Mononuclear cell (primary cell): Measurements from ENCODE around the gene CACNA1G. TPM values are rescaled to one million over a fixed set of nuclear protein-coding genes. Genes with fewer than 3 reads are reported as not detected.

ENCODE experiments used
- H3K27me3 ChIP-seq: 2 replicates; pipeline ENCODE4 v1.6.0; 2011; ENCODE audit warnings: low read length, control low read depth; ENCODE audit not compliant: insufficient read depth
- H3K4me1 ChIP-seq: 2 replicates; pipeline ENCODE4 v1.5.1; 2011; ENCODE audit warnings: mild to moderate bottlenecking, low read length, control low read depth; ENCODE audit not compliant: insufficient read depth
- H3K4me3 ChIP-seq: 2 replicates; pipeline ENCODE4 v1.5.1; 2011; ENCODE audit warnings: mild to moderate bottlenecking, low read length, moderate library complexity
- H3K9me3 ChIP-seq: 2 replicates; pipeline ENCODE4 v1.5.1; 2011; ENCODE audit warnings: low read depth, mild to moderate bottlenecking, control low read depth, low read length
- total RNA-seq: library from RNA; depleted of rRNA; stranded (reverse); fragments of >200 nt; gene quantifications from one replicate; pipeline ENCODE4 v1.2.3, GENCODE V29; 2012

CACNA1G gene
- total RNA-seq, 1 donor = under 0.01 TPM

DNA sequence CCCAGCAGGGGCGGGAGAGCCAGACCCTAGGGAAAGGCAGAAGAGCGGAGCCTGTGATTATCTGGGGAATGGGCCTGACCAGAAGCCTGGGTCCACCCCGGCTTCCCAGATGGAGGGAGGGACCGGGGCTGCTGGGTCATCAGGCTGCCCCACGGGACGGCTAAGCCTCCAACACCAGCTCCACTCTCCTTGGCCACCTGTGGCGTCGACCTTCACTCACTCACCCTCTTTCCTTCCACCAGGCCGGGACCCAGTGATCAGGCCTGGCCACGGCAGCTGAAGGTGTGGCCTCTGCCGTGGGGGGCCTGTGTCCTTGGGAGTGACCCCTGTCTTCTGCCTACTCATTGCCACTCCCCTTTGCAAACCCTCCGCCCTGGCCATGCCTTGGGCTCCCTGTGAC lies 51.8 kb downstream of the CACNA1G start:
- Histone ChIP-seq H3K27me3 (no peaks in the 10 kb centered on the region), H3K9me3 (no peaks in the 10 kb centered on the region), H3K4me3 (no peak overlapping the region), H3K4me1 (no peaks in the 10 kb centered on the region)

GRCh38 chr17:50613007-50613992 lies 52.8 kb downstream of the CACNA1G start:
- H3K27me3 ChIP-seq = no peaks in the 10 kb centered on the region
- peaks cover under 1% of the 10 kb centered on the region for H3K4me1 ChIP-seq
- no peak overlapping the region for H3K4me3 ChIP-seq
- no peaks in the 10 kb centered on the region for H3K9me3 ChIP-seq

GRCh38 chr17:50614471-50615051 lies 54.0 kb downstream of the CACNA1G start:
- Histone ChIP-seq H3K4me1 (peaks cover 13% of the 10 kb centered on the region), H3K27me3 (no peaks in the 10 kb centered on the region), H3K4me3 (no peak overlapping the region), H3K9me3 (no peaks in the 10 kb centered on the region)

DNA sequence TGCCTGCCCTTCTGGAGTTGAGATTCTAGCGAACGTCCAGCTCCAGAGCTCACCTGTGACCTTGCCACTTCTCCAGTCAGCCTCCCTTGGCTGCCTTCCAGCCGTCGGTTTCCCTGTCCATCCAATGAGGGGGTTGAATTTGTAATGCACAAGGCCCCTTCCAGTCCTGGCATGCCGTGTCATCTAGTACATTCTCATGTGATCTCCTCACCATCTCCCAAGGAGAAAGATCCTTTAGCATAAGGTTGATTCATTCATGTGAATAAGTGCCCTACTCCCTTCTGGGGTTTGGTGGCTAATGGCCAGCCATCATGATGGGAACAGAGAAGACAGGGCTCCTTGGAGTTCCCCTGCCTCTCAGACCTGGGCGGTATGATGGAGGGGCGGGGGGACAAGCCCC lies 55.3 kb downstream of the CACNA1G start:
- Histone ChIP-seq H3K27me3 (no peaks in the 10 kb centered on the region), H3K9me3 (no peaks in the 10 kb centered on the region), H3K4me3 (no peak overlapping the region), H3K4me1 (peaks cover 16% of the 10 kb centered on the region)

- Histone ChIP-seq H3K4me1 (peaks cover 22% of the 10 kb centered on the region), H3K4me3 (no peak overlapping the region), H3K27me3 (no peaks in the 10 kb centered on the region), H3K9me3 (no peaks in the 10 kb centered on the region)
Observed at GRCh38 chr17:50618300-50618699, 57.8 kb downstream of the CACNA1G start.

GRCh38 chr17:50618941-50619340 lies 58.4 kb downstream of the CACNA1G start:
- Histone ChIP-seq H3K4me3 (no peak overlapping the region), H3K9me3 (no peaks in the 10 kb centered on the region), H3K27me3 (no peaks in the 10 kb centered on the region), H3K4me1 (peaks cover 22% of the 10 kb centered on the region)

DNA sequence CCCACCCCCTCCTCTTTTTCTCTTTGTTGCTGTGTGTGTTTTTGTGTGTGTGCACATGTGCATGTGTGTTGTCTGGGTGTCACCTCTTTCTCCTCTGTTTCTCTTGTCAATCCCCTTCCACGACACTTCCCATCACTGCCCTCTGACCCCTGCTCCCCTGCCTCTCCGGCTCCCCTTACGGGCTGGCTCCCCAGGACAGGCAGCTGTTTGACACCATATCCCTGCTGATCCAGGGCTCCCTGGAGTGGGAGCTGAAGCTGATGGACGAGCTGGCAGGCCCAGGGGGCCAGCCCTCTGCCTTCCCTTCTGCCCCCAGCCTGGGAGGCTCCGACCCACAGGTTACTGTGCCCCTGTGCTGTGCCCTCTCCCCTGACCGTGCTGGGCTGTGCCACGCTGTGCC lies 59.0 kb downstream of the CACNA1G start:
- Histone ChIP-seq H3K4me3 (no peak overlapping the region), H3K4me1 (peaks cover 22% of the 10 kb centered on the region), H3K9me3 (no peaks in the 10 kb centered on the region), H3K27me3 (no peaks in the 10 kb centered on the region)

DNA sequence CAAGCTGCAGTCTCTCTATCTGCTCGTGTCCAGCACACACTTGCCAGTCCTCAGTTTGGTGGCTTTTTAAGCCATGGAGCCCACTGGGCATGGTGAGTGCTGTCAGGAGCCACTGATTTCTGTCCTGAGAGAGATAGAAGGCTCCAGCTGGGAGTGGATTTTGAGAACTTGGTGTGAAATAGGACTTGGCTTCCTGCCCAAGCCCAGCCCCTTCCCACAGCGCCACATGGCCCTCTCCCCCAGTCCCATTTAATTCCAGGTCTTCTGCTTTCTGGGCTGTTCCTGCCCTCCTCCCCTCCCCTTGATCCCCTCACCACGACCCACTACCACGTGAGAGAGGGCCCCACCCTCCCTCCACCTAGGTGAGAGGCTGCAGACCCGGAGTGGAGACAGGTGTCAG lies 59.7 kb downstream of the CACNA1G start:
- Histone ChIP-seq H3K4me1 (peaks cover 22% of the 10 kb centered on the region), H3K9me3 (no peaks in the 10 kb centered on the region), H3K4me3 (no peak overlapping the region), H3K27me3 (no peaks in the 10 kb centered on the region)

DNA sequence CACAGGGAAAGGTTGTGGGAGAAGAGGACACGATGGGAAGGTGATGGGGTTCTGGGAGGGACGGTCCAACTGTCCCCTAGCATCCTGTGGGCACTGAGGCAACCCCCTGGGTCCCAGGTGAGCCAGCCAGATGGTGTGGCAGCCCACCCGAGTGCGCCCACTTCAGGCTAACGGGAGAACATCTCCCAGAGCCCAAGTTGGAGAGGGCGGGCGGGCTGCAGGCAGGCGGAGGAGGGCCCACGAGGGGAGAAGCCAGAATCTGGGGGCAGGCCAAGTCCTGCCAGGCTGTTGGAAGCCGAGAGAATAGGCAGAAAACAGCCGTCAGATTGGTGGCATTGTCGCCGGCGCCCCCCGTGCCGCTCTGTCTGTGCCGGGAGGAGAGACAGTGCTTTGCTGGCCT lies 60.3 kb downstream of the CACNA1G start:
- no peaks in the 10 kb centered on the region for H3K27me3 ChIP-seq
- H3K4me3 ChIP-seq = no peak overlapping the region
- no peaks in the 10 kb centered on the region for H3K9me3 ChIP-seq
- peaks cover 22% of the 10 kb centered on the region for H3K4me1 ChIP-seq

DNA sequence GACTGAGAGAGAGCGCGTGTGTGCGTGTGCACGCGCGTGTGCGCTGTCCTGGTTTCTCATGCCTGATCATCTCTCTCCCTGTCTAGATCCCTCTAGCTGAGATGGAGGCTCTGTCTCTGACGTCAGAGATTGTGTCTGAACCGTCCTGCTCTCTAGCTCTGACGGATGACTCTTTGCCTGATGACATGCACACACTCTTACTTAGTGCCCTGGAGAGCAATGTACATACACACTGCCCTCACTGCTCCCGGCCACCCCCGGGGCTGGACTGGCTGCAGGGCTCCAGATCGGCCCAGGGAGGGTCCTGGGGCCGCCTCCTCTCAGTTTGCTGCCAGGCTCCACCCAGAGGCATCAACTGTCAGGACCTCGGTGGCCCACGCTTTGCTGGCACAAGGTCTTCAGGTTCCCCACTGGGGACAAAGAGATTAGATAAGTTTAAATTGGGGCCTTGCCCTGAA lies 61.1 kb downstream of the CACNA1G start:
- Histone ChIP-seq H3K27me3 (no peaks in the 10 kb centered on the region), H3K9me3 (no peaks in the 10 kb centered on the region), H3K4me1 (peaks cover 22% of the 10 kb centered on the region), H3K4me3 (no peak overlapping the region)

GRCh38 chr17:50624321-50624934 lies 63.9 kb downstream of the CACNA1G start:
- H3K27me3 ChIP-seq = peaks cover 6% of the 10 kb centered on the region
- H3K9me3 ChIP-seq = no peaks in the 10 kb centered on the region
- peaks cover 11% of the 10 kb centered on the region for H3K4me1 ChIP-seq
- no peak overlapping the region for H3K4me3 ChIP-seq

DNA sequence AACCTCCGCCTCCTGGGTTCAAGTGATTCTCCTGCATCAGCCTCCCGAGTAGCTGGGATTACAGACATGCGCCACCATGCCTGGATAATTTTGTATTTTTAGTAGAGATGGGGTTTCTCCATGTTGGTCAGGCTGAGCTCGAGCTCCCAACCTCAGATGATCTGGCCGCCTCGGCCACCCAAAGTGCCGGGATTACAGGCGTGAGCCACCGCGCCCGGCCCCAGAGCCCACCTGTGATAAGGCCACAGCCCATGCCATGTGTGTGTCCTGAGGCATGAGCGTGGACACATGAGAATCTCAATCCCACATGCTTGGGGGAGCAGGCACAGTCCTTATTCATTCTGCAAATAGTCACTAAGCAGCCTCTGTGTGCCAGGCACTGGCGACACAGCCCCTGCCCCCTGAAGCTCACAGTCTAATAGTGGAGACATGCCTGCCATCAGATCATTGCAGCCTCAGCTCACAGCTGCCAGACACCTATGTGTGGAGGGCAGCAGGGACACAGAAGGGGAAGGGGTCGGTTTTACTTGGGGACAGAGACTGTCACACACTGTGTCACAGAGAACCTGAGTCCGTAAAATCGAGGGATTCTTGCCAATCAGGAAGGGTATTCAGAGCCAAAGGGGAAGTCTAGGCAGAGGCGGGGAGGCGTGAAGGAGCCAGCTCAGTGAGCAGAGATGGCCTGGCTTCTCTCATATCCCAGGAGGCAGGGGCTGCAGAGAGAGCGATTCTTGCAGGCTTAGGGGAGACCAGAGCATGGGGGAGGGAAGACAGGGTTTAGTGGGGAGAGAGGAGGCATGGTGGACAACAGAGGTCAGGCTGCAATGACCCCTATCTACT lies 64.7 kb downstream of the CACNA1G start:
- Histone ChIP-seq H3K4me1 (peaks cover 6% of the 10 kb centered on the region), H3K4me3 (no peak overlapping the region), H3K9me3 (no peaks in the 10 kb centered on the region), H3K27me3 (peaks cover 6% of the 10 kb centered on the region)

DNA sequence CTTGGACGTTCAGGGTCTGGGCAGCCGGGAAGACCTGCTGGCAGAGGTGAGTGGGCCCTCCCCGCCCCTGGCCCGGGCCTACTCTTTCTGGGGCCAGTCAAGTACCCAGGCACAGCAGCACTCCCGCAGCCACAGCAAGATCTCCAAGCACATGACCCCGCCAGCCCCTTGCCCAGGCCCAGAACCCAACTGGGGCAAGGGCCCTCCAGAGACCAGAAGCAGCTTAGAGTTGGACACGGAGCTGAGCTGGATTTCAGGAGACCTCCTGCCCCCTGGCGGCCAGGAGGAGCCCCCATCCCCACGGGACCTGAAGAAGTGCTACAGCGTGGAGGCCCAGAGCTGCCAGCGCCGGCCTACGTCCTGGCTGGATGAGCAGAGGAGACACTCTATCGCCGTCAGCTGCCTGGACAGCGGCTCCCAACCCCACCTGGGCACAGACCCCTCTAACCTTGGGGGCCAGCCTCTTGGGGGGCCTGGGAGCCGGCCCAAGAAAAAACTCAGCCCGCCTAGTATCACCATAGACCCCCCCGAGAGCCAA lies 65.6 kb downstream of the CACNA1G start:
- H3K27me3 ChIP-seq = peaks cover 9% of the 10 kb centered on the region
- H3K4me1 ChIP-seq = peaks cover 5% of the 10 kb centered on the region
- no peak overlapping the region for H3K4me3 ChIP-seq
- no peaks in the 10 kb centered on the region for H3K9me3 ChIP-seq

DNA sequence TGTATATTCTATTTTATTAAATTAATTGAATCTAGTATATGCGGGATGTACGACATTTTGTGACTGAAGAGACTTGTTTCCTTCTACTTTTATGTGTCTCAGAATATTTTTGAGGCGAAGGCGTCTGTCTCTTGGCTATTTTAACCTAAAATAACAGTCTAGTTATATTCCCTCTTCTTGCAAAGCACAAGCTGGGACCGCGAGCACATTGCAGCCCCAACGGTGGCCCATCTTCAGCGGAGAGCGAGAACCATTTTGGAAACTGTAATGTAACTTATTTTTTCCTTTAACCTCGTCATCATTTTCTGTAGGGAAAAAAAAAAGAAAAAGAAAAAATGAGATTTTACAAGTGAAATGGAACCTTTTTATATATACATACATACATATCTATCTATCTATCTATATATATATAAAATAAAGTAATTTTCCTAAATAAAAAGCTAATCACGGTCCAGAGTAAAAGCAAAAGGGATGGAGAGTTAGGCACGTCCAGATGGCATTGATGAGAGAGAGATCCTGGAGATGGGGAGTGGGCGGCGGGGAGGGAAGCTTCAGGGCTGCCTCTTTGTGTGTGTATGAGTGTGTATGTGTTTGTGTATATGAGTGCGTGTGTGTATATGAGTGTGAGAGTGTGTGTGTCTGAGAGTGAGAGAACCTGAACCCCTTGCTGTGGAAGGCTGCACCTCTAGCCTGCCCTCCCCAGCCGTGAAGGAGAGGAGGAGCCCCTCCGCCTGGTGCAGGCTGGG lies 66.7 kb downstream of the CACNA1G start:
- Histone ChIP-seq H3K9me3 (no peaks in the 10 kb centered on the region), H3K27me3 (peaks cover 10% of the 10 kb centered on the region), H3K4me3 (no peak overlapping the region), H3K4me1 (no peaks in the 10 kb centered on the region)
